ENCODE measurements around the gene C1orf105.

DNA sequence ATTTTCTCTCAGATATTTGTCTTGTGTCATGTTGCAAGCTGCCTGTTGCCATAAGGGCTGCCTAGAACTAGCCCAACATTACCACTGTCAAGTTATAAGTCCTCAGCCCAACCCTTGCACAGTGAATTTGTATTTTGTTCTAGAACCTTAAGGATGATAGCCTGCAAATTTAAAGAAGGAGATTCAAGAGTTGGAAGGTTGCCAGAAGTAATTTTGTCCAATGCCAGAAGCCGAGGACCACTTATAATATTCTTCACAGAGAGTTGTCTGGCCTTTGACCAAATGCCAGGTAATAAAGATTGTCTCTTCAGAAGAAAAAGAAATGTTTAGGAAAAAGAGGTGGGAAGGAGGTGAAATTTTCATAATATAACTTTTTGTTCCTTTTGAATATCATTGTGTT lies 71.9 kb downstream of the C1orf105 start:
- TF ChIP-seq CTCF (conservative IDR thresholded peaks at IDR 0.05), result no peak
- TF ChIP-seq ZFX (IDR thresholded peaks at IDR 0.05), result no peak
